Smooth muscle cell of the brain vasculature (primary cell): ENCODE measurements around the gene ALPI.
A peak's percentile ranks its signal among the peaks of the same experiment; 100 is the strongest.
"Not testable (repeated sequence)": the region's sequence is repeated elsewhere in the genome, so short reads cannot be mapped to it uniquely, and the experiment has no call there.

ENCODE experiments used
- DNase-seq: peaks from one replicate; pipeline ENCODE4 v3.0.0-alpha.2; 2012; ENCODE audit warnings: low read depth, low spot score

ALPI gene

DNA sequence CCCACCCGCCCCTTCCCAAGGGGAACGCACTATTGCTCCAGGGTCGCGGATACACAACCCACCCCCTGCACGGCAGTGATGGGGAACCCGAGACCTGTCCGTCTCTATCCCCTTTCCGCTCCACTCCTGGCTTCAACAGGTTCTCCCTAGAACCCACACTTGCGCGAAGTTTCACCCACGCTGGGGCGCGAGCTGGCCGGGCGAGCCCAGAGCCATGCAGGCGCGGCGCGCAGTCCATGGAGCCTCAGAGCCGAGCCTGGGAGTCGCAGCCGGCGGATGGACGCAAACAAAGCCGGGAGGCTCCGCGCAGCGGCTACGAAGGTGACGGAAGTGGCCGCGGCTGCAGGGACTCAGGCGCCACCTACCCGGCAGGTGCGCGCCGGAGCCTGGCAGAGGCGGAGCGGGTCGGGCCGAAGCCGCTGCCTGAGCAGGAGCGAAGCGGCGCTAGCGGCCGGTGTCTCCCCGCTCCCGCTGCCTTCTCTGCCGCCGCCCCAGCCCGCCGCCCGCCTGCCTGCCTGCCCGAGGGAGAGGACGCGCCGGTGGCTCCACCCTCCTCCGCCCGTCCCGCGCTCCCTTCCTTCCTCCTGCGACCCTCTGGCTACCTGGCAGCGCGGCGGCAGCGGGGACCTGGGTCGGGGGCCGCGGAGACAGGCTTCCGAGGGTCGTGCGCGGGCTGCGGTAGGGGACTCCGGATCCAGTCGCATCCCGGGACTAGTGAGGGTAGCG is 35.3 kb upstream of the ALPI start:
- DNase-seq: no peak

DNA sequence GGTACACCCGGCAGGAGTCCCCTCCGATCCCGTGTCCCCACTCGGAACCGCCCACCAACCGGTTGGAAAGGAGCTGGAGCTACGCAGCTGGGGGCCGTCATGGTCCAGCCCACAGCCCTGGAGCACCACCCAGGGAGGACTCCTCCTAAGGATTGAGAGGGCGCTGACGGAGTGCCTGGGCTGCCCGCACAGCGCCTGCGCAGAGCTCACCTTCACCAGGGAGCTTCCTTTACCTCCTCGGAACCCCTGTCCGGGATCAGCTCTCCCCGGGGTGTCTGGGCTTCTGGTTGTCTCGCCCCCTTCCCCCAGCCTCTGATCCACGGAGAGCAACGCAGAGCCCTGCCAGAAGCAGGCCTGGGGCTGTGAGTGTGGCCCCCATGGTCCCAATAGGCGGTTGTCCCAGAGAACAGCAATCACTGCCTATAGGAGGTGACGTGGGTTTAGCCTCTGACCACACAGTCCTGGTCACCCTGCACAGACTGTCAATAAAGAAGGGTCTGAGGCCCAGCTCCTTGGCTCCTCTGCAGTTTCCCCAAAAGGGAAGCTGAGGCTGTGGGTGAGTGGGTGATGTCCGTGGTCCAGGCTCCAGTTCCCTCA is 34.7 kb upstream of the ALPI start:
- no peak for DNase-seq

DNA sequence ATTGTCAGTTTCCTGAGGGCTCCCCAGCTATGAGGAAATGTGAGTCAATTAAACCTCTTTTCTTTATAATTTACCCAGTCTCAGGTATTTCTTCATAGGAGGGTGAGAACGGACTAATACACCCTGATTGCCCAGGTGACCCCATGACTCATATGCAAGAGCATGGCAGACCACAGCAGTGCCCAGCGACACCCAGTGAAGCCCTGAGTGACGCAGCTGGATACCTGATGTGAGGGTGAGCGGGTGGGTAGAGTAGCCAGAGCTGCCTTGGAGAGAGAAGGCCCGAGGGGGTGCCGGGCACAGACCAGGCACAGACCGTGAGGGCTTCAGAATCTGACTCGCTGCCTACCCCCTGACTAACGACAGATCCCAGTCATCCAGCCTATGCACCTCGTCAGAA is 33.9 kb upstream of the ALPI start:
- DNase-seq: no peak

DNA sequence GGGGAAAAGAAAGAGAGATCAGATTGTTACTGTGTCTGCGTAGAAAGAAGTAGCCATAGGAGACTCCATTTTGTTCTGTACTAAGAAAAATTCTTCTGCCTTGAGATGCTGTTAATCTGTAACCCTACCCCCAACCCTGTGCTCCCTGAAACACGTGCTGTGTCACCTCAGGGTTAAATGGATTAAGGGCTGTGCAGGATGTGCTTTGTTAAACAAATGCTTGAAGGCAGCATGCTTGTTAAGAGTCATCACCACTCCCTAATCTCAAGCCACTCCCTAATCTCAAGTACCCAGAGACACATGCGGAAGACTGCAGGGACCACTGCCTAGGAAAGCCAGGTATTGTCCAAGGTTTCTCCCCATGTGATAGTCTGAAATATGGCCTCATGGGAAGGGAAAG is 33.0 kb upstream of the ALPI start:
- not testable (repeated sequence) for DNase-seq

DNA sequence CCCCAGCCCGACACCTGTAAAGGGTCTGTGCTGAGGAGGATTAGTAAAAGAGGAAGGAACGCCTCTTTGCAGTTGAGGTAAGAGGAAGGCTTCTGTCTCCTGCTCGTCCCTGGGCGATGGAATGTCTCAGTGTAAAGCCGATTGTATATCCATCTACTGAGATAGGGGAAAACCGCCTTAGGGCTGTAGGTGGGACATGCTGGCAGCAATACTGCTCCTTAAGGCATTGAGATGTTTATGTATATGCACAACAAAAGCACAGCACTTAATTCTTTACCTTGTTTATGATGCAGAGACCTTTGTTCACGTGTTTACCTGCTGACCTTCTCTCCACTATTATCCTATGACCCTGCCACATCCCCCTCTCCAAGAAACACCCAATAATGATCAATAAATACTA is 32.5 kb upstream of the ALPI start:
- DNase-seq: not testable (repeated sequence)

DNA sequence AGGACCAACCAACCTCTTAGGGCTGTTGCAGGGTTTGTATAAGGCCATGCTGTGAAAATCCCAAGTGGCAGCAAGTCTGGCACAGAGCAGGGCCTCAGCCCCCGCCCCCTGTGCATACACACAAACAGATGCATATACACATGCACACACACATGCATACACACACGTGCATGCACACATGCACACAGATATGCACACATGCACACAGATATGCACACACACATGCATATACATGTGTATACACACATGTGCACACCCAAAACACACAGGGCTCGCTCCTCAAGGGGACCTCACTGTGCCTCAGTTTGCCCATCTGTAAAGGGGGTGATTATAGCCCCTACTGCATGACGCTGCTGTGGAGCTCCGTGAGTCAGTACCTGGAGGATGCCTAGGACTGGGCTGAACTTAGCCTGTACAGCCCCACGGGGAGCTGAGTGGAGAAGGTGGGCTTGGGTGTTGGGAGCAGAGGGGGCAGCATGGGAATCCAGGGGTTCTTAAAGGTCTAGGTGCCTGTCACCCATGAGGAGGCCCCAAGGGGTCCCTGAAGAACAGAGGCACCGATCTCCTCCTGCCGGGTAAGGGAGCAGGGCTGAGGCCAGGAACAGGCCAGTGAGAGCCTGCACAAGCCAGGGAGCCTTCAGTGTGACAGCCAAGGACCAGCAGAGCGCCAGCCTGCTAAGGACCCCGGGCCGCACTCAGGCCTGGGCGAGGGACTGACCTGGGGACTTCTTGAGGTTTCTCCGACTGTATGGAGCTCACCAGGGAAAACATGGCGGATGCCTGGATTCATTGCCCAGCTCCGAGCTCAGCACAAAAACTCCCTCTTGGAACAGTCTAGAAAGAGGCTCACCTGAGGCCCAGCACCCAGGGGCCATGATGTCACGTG is 24.0 kb upstream of the ALPI start:
- DNase-seq: no peak

DNA sequence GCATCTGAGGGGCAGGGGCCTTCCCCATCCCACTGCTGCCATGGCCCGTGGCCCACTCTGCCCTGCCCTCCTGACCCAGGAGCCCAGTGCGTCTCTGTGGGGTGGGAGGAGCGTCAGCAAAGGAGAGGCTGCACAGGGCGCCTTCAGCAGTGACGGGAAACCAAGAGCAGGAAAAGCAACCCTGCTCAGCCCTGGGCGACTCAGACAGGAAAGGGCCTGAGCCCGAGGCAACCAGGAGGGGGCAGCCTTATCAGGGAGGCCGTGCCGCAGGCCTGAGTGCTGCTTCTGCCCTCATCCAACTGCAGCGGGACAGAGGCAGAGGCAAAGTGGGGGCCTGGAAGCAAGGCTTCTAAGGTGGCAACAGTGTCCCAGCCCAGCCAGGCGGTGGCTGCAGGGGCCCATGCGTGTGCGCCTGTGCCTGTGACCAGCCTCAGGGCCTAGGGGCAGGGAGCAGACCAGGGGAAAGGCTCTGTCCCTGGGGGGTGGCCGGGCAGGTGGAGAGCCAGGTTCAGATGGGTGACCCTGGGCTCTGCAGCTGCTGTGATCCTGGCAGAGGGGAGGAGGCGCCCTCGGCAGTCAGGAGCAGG is 23.3 kb upstream of the ALPI start:
- DNase-seq: no peak

DNA sequence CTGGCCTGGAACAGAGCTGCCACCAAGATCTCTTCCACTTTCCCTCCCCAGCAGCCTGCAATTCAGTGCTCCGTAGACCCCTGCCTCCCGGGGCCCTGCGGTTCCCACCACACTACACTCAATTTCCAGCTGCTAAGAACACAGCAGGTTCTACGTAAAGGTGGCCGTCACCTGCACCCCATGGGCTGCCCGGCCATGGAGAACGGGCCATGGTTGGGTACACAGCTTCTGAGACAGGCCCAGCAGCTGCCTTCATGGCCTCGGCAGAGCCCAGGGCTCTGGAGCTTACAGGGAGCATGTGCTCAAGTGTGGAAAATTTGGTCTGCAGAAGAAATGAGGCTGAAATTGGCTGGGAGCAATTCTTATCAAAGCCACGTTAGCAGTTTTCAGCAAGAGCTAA is 22.3 kb upstream of the ALPI start:
- not testable (repeated sequence) for DNase-seq

DNA sequence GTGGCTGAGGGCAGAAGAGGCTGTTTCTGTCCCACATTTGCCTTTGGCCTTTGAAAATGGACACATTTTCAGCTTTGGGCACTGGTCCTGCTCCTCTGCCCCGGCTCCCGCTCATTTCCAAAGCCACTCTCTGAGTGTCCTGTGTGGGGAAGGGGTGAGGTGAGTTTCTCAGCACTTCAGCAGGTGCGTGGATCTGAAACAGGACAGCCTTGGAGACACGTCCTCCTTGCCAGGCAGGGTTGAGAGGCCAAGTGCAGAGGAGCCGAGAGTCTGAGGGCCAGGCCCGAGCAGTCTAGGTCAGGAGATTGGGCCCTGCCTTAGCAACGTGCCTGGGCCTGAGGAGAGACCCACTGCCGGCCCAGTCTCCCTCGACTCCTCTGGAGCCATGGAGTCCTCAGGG is 21.9 kb upstream of the ALPI start:
- no peak for DNase-seq

DNA sequence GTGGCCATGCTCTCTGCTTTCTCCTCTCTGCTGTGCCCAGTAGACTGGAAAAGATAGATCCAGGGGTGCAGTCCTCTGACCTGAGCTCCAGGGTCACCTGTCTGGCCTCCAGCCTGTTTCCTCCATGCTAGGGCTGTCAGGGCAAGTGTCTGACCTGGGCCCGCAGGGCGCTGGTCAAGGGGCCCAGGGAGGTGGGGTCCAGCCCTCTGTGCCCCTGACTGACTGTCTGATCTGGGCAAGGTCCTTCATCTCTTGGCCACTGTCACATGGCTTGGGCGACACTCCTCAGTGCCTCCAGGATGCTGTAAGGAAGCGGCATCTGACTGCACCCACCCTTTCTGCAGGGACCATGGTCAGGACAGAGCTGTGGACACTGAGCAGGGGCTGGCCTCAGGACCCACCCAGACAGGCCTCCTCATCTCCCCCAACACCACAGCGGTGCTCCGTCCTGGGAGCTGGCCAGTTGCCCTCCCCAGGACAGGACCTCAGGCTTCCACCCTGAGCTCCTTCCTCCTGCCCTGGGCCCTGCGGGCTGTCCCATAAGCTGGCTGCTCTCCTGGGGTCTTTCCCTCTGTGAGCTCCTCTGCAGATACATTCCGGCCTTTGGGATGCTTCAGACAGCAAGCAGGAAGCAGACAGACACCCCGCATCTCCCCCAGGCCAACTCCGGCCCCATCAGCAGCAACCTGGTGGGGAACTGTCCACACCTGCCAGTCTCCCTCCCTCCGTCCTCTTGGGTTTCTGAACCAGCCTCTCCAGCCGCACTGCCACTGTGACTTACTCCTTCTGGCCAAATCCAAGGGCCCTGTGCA is 21.2 kb upstream of the ALPI start:
- DNase-seq: no peak

DNA sequence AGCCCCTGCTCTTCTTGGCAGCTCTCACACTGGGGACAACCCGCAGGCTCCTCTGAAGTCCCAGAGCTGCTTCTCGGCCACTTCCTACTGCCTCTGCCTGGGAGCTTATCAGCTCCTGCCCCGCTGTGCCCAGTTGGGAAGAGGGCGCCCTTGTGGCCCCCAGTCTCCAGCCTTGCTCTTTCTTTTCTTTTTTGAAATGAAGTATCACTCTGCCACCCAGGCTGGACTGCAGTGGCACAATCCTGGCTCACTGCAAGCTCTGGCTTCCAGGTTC is 20.6 kb upstream of the ALPI start:
- DNase-seq: no peak

DNA sequence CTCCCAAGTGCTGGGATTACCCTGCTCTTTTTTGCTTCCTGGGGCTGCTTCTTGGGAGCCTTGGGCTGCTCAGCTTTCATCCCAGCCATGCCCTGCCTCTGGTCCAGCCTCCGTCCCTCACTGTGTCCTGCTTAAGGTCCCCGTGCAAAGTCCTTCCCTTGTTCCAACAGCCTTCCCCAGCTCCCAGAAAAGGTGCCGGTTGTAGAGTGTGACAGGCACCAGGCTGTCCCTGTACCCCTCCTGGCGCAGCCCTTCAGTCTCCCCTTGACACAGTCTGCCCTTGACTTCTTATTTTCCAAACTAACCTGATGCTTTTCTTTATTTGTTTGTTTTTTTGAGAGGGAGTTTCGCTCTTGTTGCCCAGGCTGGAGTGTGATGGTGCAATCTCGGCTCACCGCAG is 20.1 kb upstream of the ALPI start:
- no peak for DNase-seq

DNA sequence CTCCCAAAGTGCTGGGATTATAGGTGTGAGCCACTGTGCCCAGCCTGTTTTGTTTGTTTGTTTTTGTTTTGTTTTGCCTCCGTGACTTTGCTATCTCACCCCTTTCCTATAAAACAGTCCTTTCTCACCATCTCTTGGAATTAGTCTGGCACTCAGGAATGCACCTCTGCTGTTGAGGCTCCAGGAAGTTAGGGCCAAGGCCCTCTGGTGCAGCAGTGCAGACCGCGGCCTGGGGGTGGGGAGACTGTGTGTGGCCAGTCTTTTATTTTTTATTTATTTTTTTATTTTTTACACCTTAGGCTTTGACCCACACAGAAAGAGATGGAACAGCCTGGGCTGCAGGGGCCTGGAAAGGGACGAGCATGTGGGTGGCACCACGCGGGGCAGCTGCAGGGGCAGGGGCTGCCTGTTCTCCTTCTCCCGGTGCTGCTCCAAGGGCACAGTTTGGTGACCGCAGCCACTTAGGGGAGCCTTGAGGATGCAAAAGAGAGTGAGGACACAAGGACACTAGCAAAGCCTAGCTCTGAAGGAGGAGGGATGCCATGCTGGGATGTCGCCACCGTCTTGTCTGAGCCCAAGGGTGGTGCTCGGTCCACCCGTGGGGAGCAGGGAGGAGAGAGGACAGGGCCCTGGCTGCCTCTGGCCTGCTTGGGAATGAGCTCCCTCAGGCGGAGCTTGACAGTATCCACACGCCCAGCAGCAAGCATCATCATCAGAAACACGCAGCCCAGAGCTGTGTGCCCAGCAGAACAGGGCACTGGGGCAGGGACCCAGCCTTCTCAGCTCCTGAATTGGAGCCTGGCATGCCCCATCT is 19.4 kb upstream of the ALPI start:
- no peak for DNase-seq

DNA sequence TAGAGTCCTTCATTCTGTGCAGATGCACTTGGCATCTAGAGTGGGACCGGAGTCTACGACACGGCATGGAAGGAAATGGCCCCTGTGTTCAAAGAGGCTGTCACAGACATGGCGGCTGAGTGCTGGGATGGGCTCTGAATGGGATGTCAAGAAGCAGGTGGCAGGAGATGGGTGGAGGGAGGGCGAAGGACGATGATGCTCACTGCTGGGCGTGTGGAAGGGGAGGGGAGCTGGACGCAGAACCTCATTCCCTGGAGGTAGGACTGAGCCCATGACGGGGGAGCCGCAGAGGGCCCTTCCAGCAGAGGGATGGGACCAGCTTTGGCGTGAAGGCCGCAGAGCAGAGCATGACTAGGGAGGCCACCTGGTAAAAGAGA is 18.8 kb upstream of the ALPI start:
- DNase-seq: no peak

DNA sequence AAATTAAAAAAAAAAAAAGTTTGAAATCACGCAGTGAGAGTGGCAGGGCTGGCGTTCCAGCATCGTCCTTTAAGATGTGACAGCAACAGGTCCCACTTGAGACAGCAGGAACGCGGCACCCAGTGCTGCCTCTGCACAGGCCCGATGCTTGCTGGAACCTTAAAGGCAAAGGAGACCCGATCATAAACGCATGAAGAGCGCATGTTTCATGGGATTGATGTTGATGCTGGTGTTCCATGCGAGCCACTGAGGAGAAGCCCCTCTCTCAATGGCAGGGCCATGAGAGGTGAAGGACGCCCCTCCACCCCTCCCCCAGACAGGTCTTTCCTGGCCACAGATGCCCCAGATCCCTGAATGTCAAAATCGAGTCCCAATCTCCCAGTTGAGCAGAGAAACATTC is 17.9 kb upstream of the ALPI start:
- DNase-seq: no peak

DNA sequence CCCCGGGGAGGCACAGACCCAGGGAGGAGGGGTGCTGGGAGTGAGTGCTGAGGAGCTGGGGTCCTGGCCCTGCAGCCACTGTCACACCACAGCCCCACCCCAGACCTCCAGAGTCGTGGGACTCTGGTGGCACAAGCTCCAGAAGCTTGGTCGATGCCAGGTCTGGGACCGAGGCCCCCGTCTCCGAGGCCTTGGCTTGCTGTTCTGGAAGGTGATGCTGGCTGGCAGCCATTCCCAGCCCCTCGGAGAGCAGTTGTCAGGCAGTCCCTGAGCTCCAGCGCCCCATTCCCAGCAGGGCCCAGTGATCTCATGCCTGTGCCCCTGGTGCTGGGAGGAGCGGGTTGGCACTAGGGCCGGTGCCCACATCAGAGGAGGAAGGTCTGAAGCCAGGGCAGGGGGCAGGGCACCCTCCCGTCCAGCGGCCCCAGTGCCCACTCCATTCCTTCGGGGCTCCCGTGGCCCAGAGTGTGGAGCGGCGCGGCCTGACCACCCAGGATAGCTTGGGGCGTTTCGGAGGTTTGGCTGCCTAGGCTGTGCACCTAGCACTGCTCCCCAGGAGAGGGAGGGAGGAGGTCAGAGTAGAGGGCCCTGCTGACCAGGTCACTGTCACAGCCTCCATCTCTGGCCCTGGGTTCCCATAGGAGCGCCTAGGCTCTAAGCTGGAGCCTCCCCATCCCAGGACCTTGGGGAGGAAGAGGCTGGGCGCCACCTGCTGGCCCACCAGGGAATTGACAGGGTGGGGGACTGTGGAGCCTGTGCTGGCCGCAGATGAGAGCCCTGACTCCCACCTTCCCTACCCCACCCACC is 16.8 kb upstream of the ALPI start:
- no peak for DNase-seq

DNA sequence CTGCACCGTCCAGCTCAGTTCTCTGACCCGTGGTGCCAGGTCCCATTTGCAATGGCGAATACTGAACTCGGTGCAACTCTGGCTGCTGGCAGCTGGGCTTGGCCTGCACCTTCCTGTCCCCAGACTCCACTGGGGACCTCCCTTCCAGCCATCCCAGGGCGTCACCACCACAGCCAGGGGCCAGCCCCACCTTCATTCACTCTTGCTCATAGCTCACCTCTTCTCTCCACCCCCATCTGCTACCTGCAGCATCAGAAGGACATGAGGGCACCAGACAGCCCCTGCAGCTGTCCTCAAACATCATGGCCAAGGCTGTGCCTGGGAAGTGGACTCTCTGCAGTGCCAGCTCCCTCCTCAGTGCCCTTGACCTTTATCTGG is 16.2 kb upstream of the ALPI start:
- no peak for DNase-seq

DNA sequence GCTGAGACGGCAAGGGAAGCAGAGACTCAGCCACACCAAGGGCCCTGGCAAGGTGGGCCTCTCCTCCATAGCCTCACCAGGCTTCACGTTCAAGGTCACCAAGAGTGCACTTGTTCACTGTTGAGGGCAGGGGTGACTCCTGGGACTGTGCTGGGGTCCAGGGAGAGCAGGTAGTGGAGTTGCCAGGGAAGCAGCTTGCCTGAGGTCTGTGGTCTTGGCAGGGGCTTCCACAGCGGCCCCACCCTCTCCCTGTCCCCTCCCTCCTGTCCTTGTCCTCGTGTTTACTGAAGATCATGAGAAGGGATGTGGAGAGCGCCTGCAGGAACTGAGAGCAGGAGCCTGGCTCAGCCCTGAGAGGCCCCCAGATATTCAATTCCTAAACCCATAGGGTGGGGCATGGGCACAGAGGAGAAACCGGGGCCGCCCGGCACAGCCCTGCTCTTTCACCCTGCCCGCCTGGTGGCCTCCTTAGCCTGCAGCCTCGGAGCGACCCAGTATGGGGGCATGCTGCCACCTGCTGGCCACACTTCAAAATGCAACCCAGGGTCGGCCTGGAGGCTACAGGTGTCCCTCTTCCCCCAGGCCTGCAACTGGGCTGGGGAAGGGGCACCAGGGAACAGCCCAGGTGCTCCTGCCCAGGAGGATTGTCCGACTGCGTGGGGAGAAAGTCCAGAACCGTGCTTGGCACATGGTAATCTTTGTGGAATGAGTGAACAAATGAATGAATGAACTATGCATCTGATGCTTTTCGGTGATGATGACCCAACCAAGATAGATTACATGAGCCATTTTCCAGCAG is 15.5 kb upstream of the ALPI start:
- DNase-seq: peak; percentile 15

DNA sequence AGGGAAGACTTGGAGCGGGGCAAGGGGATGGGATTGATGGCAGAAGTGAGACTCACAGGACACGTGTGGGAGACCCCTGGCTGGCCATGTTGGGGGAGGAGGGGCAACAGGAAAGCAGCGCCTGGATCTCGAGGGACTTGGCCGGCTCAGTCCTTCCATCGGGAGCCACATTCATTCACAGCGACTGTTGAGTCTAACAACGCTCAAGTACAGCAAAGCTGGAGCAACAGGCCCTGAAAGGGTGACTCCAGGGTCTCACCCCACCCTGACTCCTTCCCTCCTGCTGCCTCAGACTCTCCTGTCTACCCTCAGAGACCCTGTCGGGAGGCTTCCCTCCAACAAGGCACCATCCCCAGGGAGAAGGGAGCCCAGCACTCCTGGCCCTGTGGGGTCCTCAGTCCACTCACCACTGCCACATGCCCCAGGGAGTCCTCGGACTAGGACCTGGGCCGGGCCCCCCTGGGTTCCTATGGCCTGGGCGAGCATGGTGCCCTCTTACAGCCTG is 14.8 kb upstream of the ALPI start:
- no peak for DNase-seq
